ENCODE results near the gene EFNA3.

DNA sequence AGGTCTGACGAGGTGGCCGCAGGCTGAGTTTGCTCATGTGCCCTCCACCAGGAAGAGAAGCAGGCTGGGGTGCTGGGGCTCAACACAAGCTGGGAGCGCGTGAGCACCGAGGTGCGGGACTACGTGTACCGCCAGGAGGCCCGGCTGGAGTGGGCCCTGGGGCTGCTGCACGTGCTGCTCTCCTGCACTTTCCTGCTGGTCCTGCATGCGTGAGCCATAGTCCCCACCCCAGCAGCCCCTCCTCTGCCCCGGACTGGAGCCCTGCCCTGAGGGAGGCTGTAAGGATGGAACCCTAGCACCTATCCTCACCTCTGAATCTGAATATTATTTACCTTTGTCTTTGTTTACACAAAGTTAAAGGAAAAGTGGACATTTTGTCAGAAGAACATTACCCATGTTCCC lies 35.3 kb upstream of the EFNA3 start:
- TF ChIP-seq CTCF (conservative IDR thresholded peaks at IDR 0.05; ENCODE audit: low read depth, low read length) (no peak), EZH2 (IDR thresholded peaks at IDR 0.05; ENCODE audit: low read length, unreplicated experiment) (no peak)

Data from PC-3 (cell line).